Hepatocyte (in vitro differentiated cells): ENCODE results near the gene SRRM2. TPM values are rescaled to one million over a fixed set of nuclear protein-coding genes. Genes with fewer than 3 reads are reported as not detected.

Experiments used
- DNase-seq: peaks from one replicate; pipeline ENCODE4 v3.0.0-alpha.2; 2016; ENCODE audit warnings: low spot score
- H2AFZ ChIP-seq: fragments of 200-600 bp; sonication (generic); 2 replicates; pipeline ENCODE4 v1.6.0; 2016; ENCODE audit warnings: antibody characterized with exemption, mild to moderate bottlenecking
- H3K27ac ChIP-seq: fragments of 200-600 bp; sonication (generic); 2 replicates; pipeline ENCODE4 v1.5.1; 2016; ENCODE audit warnings: mild to moderate bottlenecking
- H3K27me3 ChIP-seq: fragments of 200-600 bp; sonication (generic); 2 replicates; pipeline ENCODE4 v1.6.1; 2016
- H3K36me3 ChIP-seq: fragments of 200-600 bp; sonication (generic); replicated peaks from 2 replicates; pipeline ENCODE4 v1.5.1; 2016; ENCODE audit warnings: low read depth; ENCODE audit not compliant: insufficient read depth
- H3K4me1 ChIP-seq: fragments of 200-600 bp; sonication (generic); 2 replicates; pipeline ENCODE4 v1.5.1; 2016; ENCODE audit warnings: mild to moderate bottlenecking, moderate library complexity; ENCODE audit not compliant: insufficient read depth
- H3K4me2 ChIP-seq: fragments of 200-600 bp; sonication (generic); 2 replicates; pipeline ENCODE4 v1.6.0; 2016
- H3K4me3 ChIP-seq: fragments of 200-600 bp; sonication (generic); 2 replicates; pipeline ENCODE4 v1.5.1; 2016; ENCODE audit warnings: mild to moderate bottlenecking
- H3K79me2 ChIP-seq: fragments of 200-600 bp; sonication (generic); 2 replicates; pipeline ENCODE4 v1.6.0; 2017; ENCODE audit warnings: mild to moderate bottlenecking
- H3K9me2 ChIP-seq: fragments of 200-600 bp; sonication (generic); replicated peaks from 2 replicates; pipeline ENCODE4 v1.6.0; 2017; ENCODE audit warnings: mild to moderate bottlenecking; ENCODE audit not compliant: insufficient read depth
- H3K9me3 ChIP-seq: fragments of 200-600 bp; sonication (generic); 2 replicates; pipeline ENCODE4 v1.5.1; 2016; ENCODE audit warnings: low read depth, mild to moderate bottlenecking
- H4K20me1 ChIP-seq: fragments of 200-600 bp; sonication (generic); 2 replicates; pipeline ENCODE4 v1.6.0; 2016; ENCODE audit warnings: mild to moderate bottlenecking; ENCODE audit not compliant: insufficient read depth, poor library complexity, severe bottlenecking
- CTCF ChIP-seq: fragments of 200-600 bp; sonication (generic); IDR thresholded peaks from 2 replicates; pipeline ENCODE4 v1.5.1; 2016; ENCODE audit warnings: antibody characterized with exemption, mild to moderate bottlenecking; ENCODE audit not compliant: poor library complexity
- EZH2 ChIP-seq: fragments of 200-600 bp; sonication (generic); IDR thresholded peaks from 2 replicates; pipeline ENCODE4 v1.6.1; 2016; ENCODE audit warnings: antibody characterized with exemption, mild to moderate bottlenecking, borderline replicate concordance
- EZH2phosphoT487 ChIP-seq: fragments of 200-600 bp; sonication (generic); IDR thresholded peaks from one replicate; pipeline ENCODE4 v1.6.1; 2018; ENCODE audit warnings: antibody characterized with exemption, mild to moderate bottlenecking, low read depth, moderate library complexity; ENCODE audit not compliant: unreplicated experiment, severe bottlenecking
- WGBS: methylation state at CpG from one replicate; pipeline ENCODE4 v1.1.6; 2016; ENCODE audit warnings: low lambda C conversion rate; ENCODE audit errors: missing lambda C conversion rate; 5-methylcytosine and 5-hydroxymethylcytosine counted together
- polyA plus RNA-seq: library from polyadenylated mRNA; unstranded; fragments of >200 nt; fragmentation: Nextera tagmentation; extraction: Ambion mirVana; gene quantifications from 2 replicates; pipeline ENCODE4 v1.2.1, GENCODE V29; 2016
- total RNA-seq: library from RNA; depleted of rRNA; stranded (reverse); fragments of >200 nt; gene quantifications from 2 replicates; pipeline ENCODE4 v1.2.3, GENCODE V29; 2014

The SRRM2 gene
- total and polyA plus RNA-seq, 2 experiments from 2014 or later, result 142 to 403 TPM

- TF ChIP-seq EZH2, result no peak
- Histone ChIP-seq H3K27ac (no peak overlapping the region), H3K4me3 (no peak overlapping the region), H3K9me3 (no peaks in the 10 kb centered on the region), H4K20me1 (no peaks in the 10 kb centered on the region), H2AFZ (no peak overlapping the region), H3K79me2 (no peaks in the 10 kb centered on the region), H3K9me2 (no peaks in the 10 kb centered on the region), H3K4me1 (peaks cover 6% of the 10 kb centered on the region), H3K4me2 (no peak overlapping the region), H3K27me3 (no peaks in the 10 kb centered on the region), H3K36me3 (no peaks in the 10 kb centered on the region)
- DNase-seq, result no peak
- 93% methylated on average over 38 of the region's 68 CpGs for WGBS
These were observed 65.2 kb downstream of the SRRM2 start for GRCh38 chr16:2817340-2818271.

- no peak overlapping the region for H3K4me2 ChIP-seq
- no peaks in the 10 kb centered on the region for H4K20me1 ChIP-seq
- no peaks in the 10 kb centered on the region for H3K27me3 ChIP-seq
- DNase-seq, result no peak
- H3K79me2 ChIP-seq, result no peaks in the 10 kb centered on the region
- TF ChIP-seq CTCF (no peak), EZH2 (no peak), EZH2phosphoT487 (no peak)
- no peak overlapping the region for H2AFZ ChIP-seq
- H3K9me3 ChIP-seq, result no peaks in the 10 kb centered on the region
- no peaks in the 10 kb centered on the region for H3K36me3 ChIP-seq
- 89% methylated on average over 10 of the region's 10 CpGs for WGBS
- H3K4me1 ChIP-seq, result peaks cover 6% of the 10 kb centered on the region
- H3K4me3 ChIP-seq, result no peak overlapping the region
- H3K27ac ChIP-seq, result no peak overlapping the region
- no peaks in the 10 kb centered on the region for H3K9me2 ChIP-seq
These were observed 65.9 kb downstream of the SRRM2 start for GRCh38 chr16:2818272-2818876.

GRCh38 chr16:2819179-2819938 is 66.9 kb downstream of the SRRM2 start:
- Histone ChIP-seq H3K79me2 (no peaks in the 10 kb centered on the region), H3K4me1 (peaks cover 6% of the 10 kb centered on the region), H4K20me1 (no peaks in the 10 kb centered on the region), H2AFZ (no peak overlapping the region), H3K27ac (no peak overlapping the region), H3K4me2 (no peak overlapping the region), H3K36me3 (no peaks in the 10 kb centered on the region), H3K27me3 (no peaks in the 10 kb centered on the region), H3K9me2 (no peaks in the 10 kb centered on the region), H3K9me3 (no peaks in the 10 kb centered on the region), H3K4me3 (no peak overlapping the region)
- 92% methylated on average over 18 of the region's 18 CpGs for WGBS
- no peak for TF ChIP-seq EZH2
- TF ChIP-seq CTCF, result no peak
- TF ChIP-seq EZH2phosphoT487, result no peak
- no peak for DNase-seq
